ENCODE measurements around the gene SEPTIN7. TPM values are rescaled to one million over a fixed set of nuclear protein-coding genes. Genes with fewer than 3 reads are reported as not detected.

The SEPTIN7 gene
- total and polyA plus RNA-seq, 9 of the 15 experiments (the other 6 are each of a cell fraction or from before 2014, with no cell fraction given) = 95.0 to 268 (median 163) TPM

DNA sequence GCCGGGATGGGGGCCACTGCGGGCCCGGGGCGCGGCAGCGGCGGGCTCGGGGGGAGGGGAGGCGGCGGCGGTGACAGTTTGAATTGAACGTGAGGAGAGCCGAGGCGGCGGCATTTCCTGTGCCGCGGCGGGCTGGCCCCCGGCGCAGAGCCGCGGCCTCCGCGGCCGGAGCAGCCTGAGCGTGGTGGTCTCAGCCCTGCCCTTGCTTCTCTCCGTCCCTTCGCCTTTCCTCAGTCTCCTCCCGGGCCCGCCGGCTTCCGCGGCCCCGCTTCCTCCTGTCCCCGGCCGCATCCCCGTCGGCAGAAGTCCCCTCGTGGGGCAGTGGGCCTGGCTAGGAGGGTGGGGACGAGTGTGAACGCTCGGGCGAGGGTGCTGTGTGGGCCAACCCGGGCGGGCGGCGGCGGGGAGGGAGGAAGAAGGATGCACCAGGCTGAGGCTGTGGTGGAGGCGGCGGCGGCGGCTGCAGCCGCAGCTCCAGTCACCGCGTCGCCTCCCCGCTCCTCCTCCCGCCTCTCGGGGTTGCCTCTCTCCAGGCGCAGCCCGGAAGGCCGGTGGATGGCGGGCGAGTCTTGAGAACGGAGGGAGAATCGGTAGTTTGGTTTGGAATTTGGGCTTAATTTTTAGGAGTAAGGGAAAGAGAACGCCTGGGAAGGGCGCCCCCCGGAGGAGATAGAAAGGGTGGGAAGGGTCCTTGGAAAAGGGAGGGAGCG is 690 bp downstream of the SEPTIN7 start (continued):
- TF ChIP-seq, protein P1, sequence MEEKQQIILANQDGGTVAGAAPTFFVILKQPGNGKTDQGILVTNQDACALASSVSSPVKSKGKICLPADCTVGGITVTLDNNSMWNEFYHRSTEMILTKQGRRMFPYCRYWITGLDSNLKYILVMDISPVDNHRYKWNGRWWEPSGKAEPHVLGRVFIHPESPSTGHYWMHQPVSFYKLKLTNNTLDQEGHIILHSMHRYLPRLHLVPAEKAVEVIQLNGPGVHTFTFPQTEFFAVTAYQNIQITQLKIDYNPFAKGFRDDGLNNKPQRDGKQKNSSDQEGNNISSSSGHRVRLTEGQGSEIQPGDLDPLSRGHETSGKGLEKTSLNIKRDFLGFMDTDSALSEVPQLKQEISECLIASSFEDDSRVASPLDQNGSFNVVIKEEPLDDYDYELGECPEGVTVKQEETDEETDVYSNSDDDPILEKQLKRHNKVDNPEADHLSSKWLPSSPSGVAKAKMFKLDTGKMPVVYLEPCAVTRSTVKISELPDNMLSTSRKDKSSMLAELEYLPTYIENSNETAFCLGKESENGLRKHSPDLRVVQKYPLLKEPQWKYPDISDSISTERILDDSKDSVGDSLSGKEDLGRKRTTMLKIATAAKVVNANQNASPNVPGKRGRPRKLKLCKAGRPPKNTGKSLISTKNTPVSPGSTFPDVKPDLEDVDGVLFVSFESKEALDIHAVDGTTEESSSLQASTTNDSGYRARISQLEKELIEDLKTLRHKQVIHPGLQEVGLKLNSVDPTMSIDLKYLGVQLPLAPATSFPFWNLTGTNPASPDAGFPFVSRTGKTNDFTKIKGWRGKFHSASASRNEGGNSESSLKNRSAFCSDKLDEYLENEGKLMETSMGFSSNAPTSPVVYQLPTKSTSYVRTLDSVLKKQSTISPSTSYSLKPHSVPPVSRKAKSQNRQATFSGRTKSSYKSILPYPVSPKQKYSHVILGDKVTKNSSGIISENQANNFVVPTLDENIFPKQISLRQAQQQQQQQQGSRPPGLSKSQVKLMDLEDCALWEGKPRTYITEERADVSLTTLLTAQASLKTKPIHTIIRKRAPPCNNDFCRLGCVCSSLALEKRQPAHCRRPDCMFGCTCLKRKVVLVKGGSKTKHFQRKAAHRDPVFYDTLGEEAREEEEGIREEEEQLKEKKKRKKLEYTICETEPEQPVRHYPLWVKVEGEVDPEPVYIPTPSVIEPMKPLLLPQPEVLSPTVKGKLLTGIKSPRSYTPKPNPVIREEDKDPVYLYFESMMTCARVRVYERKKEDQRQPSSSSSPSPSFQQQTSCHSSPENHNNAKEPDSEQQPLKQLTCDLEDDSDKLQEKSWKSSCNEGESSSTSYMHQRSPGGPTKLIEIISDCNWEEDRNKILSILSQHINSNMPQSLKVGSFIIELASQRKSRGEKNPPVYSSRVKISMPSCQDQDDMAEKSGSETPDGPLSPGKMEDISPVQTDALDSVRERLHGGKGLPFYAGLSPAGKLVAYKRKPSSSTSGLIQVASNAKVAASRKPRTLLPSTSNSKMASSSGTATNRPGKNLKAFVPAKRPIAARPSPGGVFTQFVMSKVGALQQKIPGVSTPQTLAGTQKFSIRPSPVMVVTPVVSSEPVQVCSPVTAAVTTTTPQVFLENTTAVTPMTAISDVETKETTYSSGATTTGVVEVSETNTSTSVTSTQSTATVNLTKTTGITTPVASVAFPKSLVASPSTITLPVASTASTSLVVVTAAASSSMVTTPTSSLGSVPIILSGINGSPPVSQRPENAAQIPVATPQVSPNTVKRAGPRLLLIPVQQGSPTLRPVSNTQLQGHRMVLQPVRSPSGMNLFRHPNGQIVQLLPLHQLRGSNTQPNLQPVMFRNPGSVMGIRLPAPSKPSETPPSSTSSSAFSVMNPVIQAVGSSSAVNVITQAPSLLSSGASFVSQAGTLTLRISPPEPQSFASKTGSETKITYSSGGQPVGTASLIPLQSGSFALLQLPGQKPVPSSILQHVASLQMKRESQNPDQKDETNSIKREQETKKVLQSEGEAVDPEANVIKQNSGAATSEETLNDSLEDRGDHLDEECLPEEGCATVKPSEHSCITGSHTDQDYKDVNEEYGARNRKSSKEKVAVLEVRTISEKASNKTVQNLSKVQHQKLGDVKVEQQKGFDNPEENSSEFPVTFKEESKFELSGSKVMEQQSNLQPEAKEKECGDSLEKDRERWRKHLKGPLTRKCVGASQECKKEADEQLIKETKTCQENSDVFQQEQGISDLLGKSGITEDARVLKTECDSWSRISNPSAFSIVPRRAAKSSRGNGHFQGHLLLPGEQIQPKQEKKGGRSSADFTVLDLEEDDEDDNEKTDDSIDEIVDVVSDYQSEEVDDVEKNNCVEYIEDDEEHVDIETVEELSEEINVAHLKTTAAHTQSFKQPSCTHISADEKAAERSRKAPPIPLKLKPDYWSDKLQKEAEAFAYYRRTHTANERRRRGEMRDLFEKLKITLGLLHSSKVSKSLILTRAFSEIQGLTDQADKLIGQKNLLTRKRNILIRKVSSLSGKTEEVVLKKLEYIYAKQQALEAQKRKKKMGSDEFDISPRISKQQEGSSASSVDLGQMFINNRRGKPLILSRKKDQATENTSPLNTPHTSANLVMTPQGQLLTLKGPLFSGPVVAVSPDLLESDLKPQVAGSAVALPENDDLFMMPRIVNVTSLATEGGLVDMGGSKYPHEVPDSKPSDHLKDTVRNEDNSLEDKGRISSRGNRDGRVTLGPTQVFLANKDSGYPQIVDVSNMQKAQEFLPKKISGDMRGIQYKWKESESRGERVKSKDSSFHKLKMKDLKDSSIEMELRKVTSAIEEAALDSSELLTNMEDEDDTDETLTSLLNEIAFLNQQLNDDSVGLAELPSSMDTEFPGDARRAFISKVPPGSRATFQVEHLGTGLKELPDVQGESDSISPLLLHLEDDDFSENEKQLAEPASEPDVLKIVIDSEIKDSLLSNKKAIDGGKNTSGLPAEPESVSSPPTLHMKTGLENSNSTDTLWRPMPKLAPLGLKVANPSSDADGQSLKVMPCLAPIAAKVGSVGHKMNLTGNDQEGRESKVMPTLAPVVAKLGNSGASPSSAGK (IDR thresholded peaks at IDR 0.05) = peak; percentile 22; the same call in 1 of the 2 replicates
- TF ChIP-seq PHF8 (IDR thresholded peaks at IDR 0.05; ENCODE audit: borderline replicate concordance, low read length) = peak; percentile 40; the same call in 1 of the 2 replicates
- no peak for TF ChIP-seq MTA3 (IDR thresholded peaks at IDR 0.05; ENCODE audit: borderline replicate concordance)
- no peak for TF ChIP-seq GTF2F1 (IDR thresholded peaks at IDR 0.05; ENCODE audit: low read depth, low read length)
- no peak for TF ChIP-seq ATF1 (CRISPR knock-in tag; IDR thresholded peaks at IDR 0.05)
- TF ChIP-seq ATF1 (tag; IDR thresholded peaks at IDR 0.05) = no peak

All from K562 (cell line).